Measurements from ENCODE around the gene CYB561D1.

The CYB561D1 gene

GRCh38 chr1:109488201-109488600 lies 5.7 kb upstream of the CYB561D1 start:
- TF ChIP-seq CTCF (IDR thresholded peaks at IDR 0.05; ENCODE audit: extremely low read depth, missing control alignments), result no peak
- no peak for DNase-seq (ENCODE audit: low spot score)

GRCh38 chr1:109488696-109489095 lies 5.2 kb upstream of the CYB561D1 start:
- TF ChIP-seq CTCF (IDR thresholded peaks at IDR 0.05; ENCODE audit: extremely low read depth, missing control alignments), result no peak
- no peak for DNase-seq (ENCODE audit: low spot score)

- TF ChIP-seq CTCF (IDR thresholded peaks at IDR 0.05; ENCODE audit: extremely low read depth, missing control alignments), result peak; percentile 81
- DNase-seq (ENCODE audit: low spot score), result peak; percentile 75
These were observed 3.6 kb upstream of the CYB561D1 start for GRCh38 chr1:109490029-109490933.

- no peak for TF ChIP-seq CTCF (IDR thresholded peaks at IDR 0.05; ENCODE audit: extremely low read depth, missing control alignments)
- no peak for DNase-seq (ENCODE audit: low spot score)
These were observed 3.0 kb upstream of the CYB561D1 start for GRCh38 chr1:109490934-109491302.

- TF ChIP-seq CTCF (IDR thresholded peaks at IDR 0.05; ENCODE audit: extremely low read depth, missing control alignments), result no peak
- no peak for DNase-seq (ENCODE audit: low spot score)
These were observed 2.5 kb upstream of the CYB561D1 start for GRCh38 chr1:109491372-109491771.

- DNase-seq (ENCODE audit: low spot score), result no peak
- no peak for TF ChIP-seq CTCF (IDR thresholded peaks at IDR 0.05; ENCODE audit: extremely low read depth, missing control alignments)
These were observed 1.1 kb upstream of the CYB561D1 start for GRCh38 chr1:109492779-109493178.

- TF ChIP-seq CTCF (IDR thresholded peaks at IDR 0.05; ENCODE audit: extremely low read depth, missing control alignments), result no peak
- DNase-seq (ENCODE audit: low spot score), result no peak
These were observed 667 bp upstream of the CYB561D1 start for GRCh38 chr1:109493227-109493626.

All from GM20000 (cell line).